NCI-H2171 (cell line): ENCODE data around the gene SDCCAG8.

Experiments used
- DNase-seq: peaks from one replicate; lab custom pipeline; 2025; lab: John Stamatoyannopoulos, UW

Gene SDCCAG8

DNA sequence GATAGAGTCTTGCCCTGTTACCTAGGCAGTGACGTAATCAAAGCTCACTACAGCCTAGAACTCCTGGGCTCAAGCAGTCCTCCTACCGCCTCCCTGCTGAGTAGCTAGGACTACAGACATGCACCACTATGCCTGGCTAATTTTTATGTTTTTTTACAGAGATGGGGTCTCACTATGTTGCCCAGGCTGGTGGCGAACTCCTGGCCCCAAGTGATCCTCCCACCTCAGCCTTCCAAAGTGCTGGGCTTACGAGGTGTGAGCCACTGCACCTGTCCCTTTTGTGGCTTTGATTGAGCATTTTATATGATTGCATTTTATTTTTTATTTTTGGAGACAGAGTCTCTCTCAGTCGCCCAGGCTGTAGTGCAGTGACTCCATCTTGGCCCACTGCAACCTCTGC lies 25.8 kb downstream of the SDCCAG8 start:
- no peak for DNase-seq

GRCh38 chr1:243286409-243287122 lies 30.7 kb downstream of the SDCCAG8 start:
- DNase-seq, result no peak

DNA sequence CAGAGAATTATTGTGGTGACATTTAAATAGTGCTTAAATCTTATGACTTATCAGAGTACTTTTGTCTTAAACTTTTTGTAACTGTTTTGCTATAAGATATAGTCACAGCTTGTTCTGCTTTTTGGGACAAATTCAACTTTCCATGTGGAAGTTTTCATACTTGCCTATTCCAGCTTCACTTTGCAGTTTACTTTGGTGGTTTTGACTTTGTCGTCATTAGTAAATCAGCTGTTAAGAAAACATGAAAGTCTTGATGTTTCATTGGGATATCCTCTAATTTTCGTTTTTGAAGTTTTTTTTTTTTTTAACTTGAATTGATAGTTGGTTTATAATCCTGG lies 31.3 kb downstream of the SDCCAG8 start:
- DNase-seq, result no peak

DNA sequence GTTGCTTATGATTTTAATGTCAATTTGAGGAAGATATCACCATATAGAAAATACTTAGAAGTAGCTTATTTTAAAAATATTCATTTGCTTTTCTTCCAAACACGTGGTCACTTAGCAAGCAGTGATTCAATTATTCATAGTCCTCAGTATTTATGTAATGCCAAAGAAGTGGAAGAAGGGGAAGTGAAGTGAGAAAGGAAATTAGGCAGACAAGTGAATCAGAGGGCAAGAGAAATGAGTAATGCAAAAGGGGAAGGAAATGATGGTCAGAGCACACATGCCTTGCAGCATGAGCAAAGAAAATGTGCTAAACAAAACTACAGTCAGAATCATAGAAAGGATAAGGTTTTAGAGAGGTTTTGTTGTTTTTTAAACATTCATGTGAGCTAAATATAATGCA lies 31.8 kb downstream of the SDCCAG8 start:
- DNase-seq, result no peak

DNA sequence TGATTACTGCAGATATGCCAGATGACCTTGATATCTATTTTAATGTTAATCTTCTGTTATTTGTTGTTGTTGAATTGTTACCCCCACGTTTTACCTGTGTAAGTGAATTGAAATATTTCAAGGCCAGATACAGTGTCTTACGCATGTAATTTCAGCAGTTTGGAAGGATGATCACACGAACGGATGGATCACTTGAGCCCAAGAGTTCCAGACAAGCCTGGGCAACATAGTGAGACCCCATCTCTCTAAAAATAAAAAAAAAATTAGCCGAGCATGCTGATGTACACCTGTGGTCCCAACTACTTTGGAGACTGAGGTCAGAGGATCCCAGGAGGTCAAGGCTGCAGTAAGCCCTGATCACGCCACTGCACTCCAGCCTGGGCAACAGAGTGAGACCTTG lies 32.2 kb downstream of the SDCCAG8 start:
- no peak for DNase-seq

DNA sequence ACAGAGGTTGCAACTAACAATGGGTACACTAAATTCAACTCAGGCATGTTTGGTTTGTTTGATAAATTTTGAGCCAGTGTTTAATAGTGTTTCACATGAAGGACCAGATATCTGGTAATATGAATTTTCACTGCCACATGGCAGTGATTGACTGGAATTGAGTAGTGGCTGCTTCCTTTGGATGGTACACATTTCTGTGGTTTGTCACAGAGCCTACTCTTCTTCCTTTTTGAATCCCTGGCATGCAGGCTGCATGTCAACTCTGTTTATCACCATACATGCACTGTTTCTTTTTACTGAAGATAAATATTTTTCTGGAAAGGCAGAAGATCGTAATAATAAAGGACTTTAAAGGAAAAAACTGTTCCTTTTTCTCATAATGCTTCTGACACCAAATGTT lies 35.5 kb downstream of the SDCCAG8 start:
- no peak for DNase-seq

DNA sequence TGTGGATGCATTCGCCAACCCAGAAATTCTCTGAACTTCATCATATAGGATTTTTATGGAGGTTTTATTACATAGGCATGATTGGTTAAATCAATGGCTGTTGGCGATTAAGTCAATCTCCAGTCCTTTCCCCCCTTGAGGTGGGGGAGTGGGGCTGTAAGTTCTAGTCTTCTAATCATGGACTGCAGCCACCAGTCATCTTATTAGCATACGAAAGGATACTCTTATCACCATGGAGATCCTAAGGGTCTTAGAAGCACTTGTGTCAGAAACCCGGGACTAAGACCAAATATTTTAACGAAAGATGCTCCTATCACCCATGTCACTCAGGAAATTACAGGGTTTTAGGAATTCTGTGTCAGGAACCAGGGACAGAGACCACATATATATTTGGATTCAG lies 36.3 kb downstream of the SDCCAG8 start:
- no peak for DNase-seq

- no peak for DNase-seq
Observed at GRCh38 chr1:243293941-243294722, 38.3 kb downstream of the SDCCAG8 start.

- no peak for DNase-seq
Observed at GRCh38 chr1:243294723-243295121, 38.9 kb downstream of the SDCCAG8 start.

DNA sequence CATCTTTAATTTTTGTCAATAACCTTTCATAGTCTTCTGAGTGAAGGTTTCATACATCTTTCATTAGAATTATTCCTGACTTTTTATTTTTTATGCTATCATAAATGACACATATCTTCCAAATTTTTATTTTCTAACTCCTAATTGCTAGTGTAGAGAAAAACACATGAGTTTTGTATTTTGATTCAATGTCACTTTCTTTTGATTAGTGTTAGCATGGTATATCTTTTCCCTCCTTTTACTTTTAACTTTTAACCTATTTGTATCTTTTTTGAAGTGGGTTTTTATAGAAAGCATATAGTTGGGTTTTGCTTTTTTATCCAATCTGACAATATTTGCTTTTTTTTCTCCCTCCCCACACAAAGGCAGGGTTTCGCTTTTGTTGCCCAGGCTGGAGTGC lies 43.2 kb downstream of the SDCCAG8 start:
- no peak for DNase-seq

DNA sequence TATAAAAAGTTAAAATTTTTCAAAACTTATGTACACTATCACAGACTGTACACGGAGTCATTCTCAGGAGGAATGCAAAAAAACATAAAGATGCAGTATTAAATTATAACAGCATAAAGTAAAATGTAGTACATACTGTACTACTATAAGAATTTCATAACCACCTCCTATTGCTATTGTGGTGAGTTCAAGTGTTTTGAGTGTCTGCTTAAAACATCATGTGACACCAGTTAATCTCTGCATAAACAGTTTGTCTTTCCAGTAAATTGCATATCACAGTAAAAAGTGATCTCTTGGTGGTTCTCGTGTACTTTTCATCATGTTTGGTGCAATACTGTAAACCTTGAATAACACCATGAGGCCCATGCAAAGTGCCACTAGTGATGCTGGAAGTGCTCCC lies 45.2 kb downstream of the SDCCAG8 start:
- no peak for DNase-seq

- DNase-seq, result no peak
Observed at GRCh38 chr1:243311809-243312208, 56.0 kb downstream of the SDCCAG8 start.

DNA sequence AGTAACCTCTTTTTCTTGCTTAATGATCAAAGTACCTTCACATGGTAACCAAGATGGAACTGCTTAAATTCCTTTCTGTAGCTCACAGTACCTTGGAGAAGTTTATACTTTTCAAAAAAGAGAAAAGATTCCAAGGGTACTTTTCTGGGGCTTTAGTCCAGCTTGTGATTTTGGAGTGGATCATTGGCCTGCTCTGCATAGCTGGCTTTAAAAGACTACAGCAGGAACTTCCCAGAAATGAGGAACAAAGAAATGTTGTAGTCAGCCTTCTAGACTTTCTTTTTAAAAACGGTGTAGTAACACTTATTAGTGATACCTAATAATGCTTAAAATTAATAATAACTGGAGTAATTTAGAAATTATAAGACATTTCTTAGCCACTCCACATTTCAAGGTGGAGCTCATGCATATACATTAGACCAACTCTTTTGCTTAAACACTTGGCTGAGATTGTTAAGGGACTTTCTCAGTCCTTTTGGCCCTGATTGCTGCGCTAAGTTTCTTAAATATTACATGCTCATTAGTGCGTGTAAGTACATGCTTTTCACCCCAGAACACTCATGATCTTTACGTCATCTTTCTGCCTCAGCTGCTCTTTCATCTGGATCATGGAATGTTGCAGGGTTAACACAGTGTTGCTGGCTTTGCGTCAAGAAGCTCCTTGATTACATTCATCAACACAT lies 57.3 kb downstream of the SDCCAG8 start:
- DNase-seq, result no peak

DNA sequence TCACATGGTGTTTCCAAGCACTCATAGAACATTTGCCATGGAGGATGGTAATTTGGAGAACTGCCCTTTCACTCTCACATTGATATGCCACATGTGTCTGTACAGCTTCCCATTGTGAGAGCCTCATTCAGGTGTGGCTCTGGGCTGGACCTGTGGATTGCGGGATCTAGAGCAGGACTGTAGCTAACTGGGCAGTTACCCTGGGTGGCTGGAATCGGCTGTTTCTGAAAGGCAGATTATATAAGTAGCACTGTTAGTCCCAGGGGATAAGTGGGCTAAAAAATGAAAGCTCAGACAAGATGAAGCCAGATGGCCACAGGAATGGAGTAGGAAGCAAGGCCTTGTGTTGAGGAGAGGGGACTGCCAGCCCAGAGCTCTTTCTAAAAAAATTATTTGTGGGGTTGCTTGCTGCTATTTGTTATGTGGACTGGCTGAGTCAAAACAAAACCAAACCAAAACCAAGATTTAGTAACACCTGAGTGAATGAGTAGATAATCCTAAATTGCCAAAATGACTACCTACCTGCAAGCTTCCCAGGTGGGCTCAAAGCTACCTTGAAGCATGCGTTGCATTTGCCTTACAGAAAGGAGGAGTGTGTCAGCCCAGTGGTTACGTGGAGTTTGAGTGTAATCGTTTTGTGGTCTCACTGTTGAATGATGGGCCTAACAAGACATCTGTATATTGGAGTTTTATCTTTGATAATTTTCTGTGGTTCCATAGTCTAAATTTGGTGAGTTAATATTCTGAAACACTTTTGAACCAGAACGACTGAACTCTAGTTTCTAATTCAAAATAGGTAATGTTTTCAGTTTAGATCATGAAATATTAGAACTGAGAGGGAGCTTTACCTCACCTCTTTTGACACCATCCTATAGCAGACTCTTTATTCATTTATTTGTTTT lies 58.0 kb downstream of the SDCCAG8 start:
- no peak for DNase-seq

GRCh38 chr1:243315455-243315854 lies 59.6 kb downstream of the SDCCAG8 start:
- DNase-seq, result no peak

GRCh38 chr1:243315893-243316292 lies 60.1 kb downstream of the SDCCAG8 start:
- DNase-seq, result no peak

- no peak for DNase-seq
Observed at GRCh38 chr1:243316366-243316989, 60.6 kb downstream of the SDCCAG8 start.

GRCh38 chr1:243320224-243320623 lies 64.4 kb downstream of the SDCCAG8 start:
- no peak for DNase-seq

- no peak for DNase-seq
Observed at GRCh38 chr1:243322326-243322725, 66.5 kb downstream of the SDCCAG8 start.

DNA sequence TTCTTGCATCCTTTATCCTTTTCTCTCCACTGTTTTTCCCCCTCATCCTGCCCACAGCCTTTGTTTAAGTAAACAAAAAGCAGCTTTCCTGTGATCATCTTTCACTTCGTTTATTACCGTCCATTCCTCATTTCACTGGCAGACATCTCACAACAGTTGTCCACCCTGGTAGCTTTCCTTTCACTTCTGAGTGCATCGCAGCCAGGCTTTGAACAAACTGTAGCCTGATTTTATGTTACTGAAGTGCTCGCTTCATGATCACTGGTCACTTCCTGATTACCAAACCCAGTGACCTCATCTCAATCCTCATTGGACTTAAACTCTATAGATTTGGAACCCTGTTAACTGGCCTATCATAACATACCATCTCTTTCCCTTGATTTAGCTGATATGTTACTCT lies 67.7 kb downstream of the SDCCAG8 start:
- DNase-seq, result no peak

DNA sequence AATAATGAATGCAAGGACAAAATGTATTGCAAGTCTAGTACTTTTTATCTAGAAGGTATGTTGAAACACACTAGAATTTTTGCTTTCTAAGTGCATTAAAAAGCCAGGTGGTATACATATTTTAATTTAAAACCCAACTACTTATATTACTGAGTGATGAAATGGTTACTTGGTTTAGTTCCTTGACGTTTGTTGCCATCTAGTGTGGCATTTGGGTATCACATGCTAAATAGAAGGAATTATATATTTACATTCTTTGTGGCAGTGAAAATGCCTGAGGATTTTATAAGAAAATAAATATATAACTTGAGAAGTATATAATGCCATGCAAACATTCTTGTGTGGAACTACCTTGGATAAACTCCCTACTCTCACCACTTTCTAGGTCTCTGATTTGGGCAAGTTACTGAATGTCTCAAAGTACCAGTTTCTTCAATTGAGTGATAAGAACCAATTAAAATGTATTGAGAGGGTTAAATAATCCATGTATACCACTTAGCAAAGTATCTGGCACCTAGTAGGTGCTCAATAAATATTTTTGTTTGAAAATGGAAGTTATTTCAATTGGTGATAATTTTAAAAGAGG lies 69.6 kb downstream of the SDCCAG8 start:
- no peak for DNase-seq
